Heart left ventricle (tissue), 16 donors: ENCODE data around the gene DDAH2. TPM values are rescaled to one million over a fixed set of nuclear protein-coding genes. Genes with fewer than 3 reads are reported as not detected.

Experiments
- ATAC-seq, 4 donors: fragments of 200-7000 bp; cut with Tn5 transposase; one replicate each; pipeline ENCODE4 v1.9.1; 2020 to 2022; ENCODE audit warnings: moderate library complexity in 4 of 4, mild to moderate bottlenecking in 3 of 4, moderate number of reproducible peaks in 1 of 4
- DNase-seq, 5 donors: peaks; one replicate each; pipeline ENCODE4 v3.0.0-alpha.2; 2020
- H3K27ac ChIP-seq, 12 donors: fragments of 200-600 bp; sonication (generic) in 4 of 12; one replicate each; pipeline versions ENCODE4 v1.5.0 to v1.8.0; 2016 to 2022; ENCODE audit warnings: mild to moderate bottlenecking in 2 of 12
- H3K27me3 ChIP-seq, 9 donors: fragments of 200-600 bp; sonication (generic) in 2 of 9; one replicate each; pipeline versions ENCODE4 v1.5.1 to v1.8.0; 2016 to 2022; ENCODE audit warnings: mild to moderate bottlenecking in 3 of 9
- H3K36me3 ChIP-seq, 9 donors: fragments of 200-600 bp; sonication (generic) in 2 of 9; one replicate each; pipeline versions ENCODE4 v1.5.0 to v1.8.0; 2018 to 2022; ENCODE audit warnings: mild to moderate bottlenecking in 2 of 9
- H3K4me1 ChIP-seq, 12 donors: fragments of 200-600 bp; sonication (generic) in 4 of 12; one replicate each; pipeline versions ENCODE4 v1.5.0 to v1.8.0; 2016 to 2022; ENCODE audit warnings: mild to moderate bottlenecking in 3 of 12
- H3K4me3 ChIP-seq, 12 donors: fragments of 200-600 bp; sonication (generic) in 4 of 12; one replicate each; pipeline versions ENCODE4 v1.5.0 to v1.8.0; 2017 to 2022; ENCODE audit warnings: mild to moderate bottlenecking in 9 of 12, moderate library complexity in 4 of 12
- H3K9me3 ChIP-seq, 12 donors: fragments of 200-600 bp; sonication (generic) in 4 of 12; one replicate each; pipeline versions ENCODE4 v1.5.0 to v1.8.0; 2016 to 2022; ENCODE audit warnings: mild to moderate bottlenecking in 1 of 12
- CTCF ChIP-seq, 12 donors: fragments of 200-600 bp; sonication (generic) in 4 of 12; IDR thresholded peaks; one replicate each; pipeline versions ENCODE4 v1.5.0 to v1.8.0; 2018 to 2022; ENCODE audit warnings: antibody characterized with exemption in 12 of 12, mild to moderate bottlenecking in 5 of 12
- POLR2A ChIP-seq, 2 donors: fragments of 450-650 bp; IDR thresholded peaks; one replicate each; pipeline ENCODE4 v1.6.1; 2017; ENCODE audit warnings: antibody characterized with exemption in 2 of 2, mild to moderate bottlenecking in 2 of 2, moderate library complexity in 2 of 2
- WGBS, 4 donors: extraction: QIAGEN DNeasy Blood & Tissue Kit in 2 of 4; methylation state at CpG; one replicate each; pipeline versions ENCODE4 v1.1.5 to v1.1.7; 2013 to 2018; 5-methylcytosine and 5-hydroxymethylcytosine counted together
- intact Hi-C, 10 donors: fragments of 100-400 bp; cut with DNase I; formaldehyde crosslinking; loops; one replicate each; pipeline versions ENCODE4 v1.11.1 to v1.14.2; 2022
- polyA plus RNA-seq, 2 donors: library from polyadenylated mRNA; stranded (reverse); fragments of 200-250 nt; gene quantifications; one replicate each; pipeline ENCODE4 v1.2.3, GENCODE V29; 2013
- total RNA-seq, 9 donors: library from RNA; depleted of rRNA in 2 of 9; stranded (reverse); fragments of >200 nt in 2 of 9; fragmentation: NEBNext Ultra II Directional in 3 of 9; extraction: Animal tissue kit (Norgen Biotek cat#: 25700) in 3 of 9; gene quantifications; one replicate each; pipeline versions ENCODE4 v1.1.0 to v1.2.4, GENCODE V29; 2016 to 2023
- donor health status: ischemic (EF 13 %, LVEDD 7.1; RV severe dilation, severe dysfunction).
- donor health status: healthy with polysubstance abuse.
- donor health status: DM: no; HTN: yes; CAD: no.
- donor health status: DM: no; HTN: no; CAD: no.
- donor health status: ischemic (EF 25% LVEDD 6.9; RV normal size, moderate dysfunction).
- donor health status: ischemic (EF 25% LVEDD 5.7; RV mildly dilated, moderate dysfunction).
- donor health status: healthy.
- donor health status: DM: yes; HTN: yes; CAD: no.
- donor health status: ischemic (EF 35%, LVEDD 5.7; RV mildly dilated, moderate dysfunction).
- donor health status: nonischemic (EF 11% LVEDD 7.7; RV severe dilation, severe dysfunction).
- donor health status: DM: yes; HTN: yes; CAD: no.
- donor health status: PGD.
- donor health status: ischemic (EF 29% LVEDD 5.4; RV normal size, mild dysfunction).
- donor health status: nonischemic (EF 23%, LVEDD 6.1; RV moderate dilation, normal function).

DDAH2 gene
- total and polyA plus RNA-seq, 11 donors = 42.3 to 80.5 (median 56.8) TPM

- no peak for ATAC-seq
- WGBS, 4 donors = 83 to 88% (median 87%) methylated on average over 3 of the region's 3 CpGs
- intact Hi-C loops = loop anchor here in 2 of 10 donors (2.0 to 5.0 kb wide), 2 partner anchors 28 to 34 kb away; partner anchors contain the start of gene VWA7 (in 1 of the 2)
Measured at GRCh38 chr6:31742894-31743293, 13.8 kb upstream of the DDAH2 start.

GRCh38 chr6:31741815-31742214 lies 12.7 kb upstream of the DDAH2 start:
- Histone ChIP-seq H3K4me3 (no peak overlapping the region), H3K9me3 (no peaks in the 10 kb centered on the region), H3K27me3 (no peaks in the 10 kb centered on the region), H3K4me1 (peaks cover 0 to 36% (median 31%) of the 10 kb centered on the region in 12 donors), H3K27ac (no peak overlapping the region), H3K36me3 (peaks cover 0 to 10% (median 0%) of the 10 kb centered on the region in 9 donors)
- ATAC-seq (no peak), DNase-seq (no peak)
- 84 to 88% (median 85%) methylated on average over 2 of the region's 2 CpGs for WGBS, 4 donors
- no peak for TF ChIP-seq POLR2A (IDR thresholded peaks at IDR 0.05)
- TF ChIP-seq CTCF (IDR thresholded peaks at IDR 0.05) = no peak
- intact Hi-C loops = loop anchor here in 2 of 10 donors (2.0 to 5.0 kb wide), 2 partner anchors 29 to 35 kb away; partner anchors contain the start of gene VWA7 (in 1 of the 2)

More at GRCh38 chr6:31742894-31743293, 13.8 kb upstream of the DDAH2 start:
- Histone ChIP-seq H3K27me3 (no peaks in the 10 kb centered on the region), H3K4me1 (peaks cover 0 to 25% (median 21%) of the 10 kb centered on the region in 12 donors), H3K27ac (no peak overlapping the region), H3K9me3 (no peaks in the 10 kb centered on the region), H3K4me3 (no peak overlapping the region), H3K36me3 (peaks cover 0 to 20% (median 0%) of the 10 kb centered on the region in 9 donors)
- TF ChIP-seq POLR2A (IDR thresholded peaks at IDR 0.05) (no peak), CTCF (IDR thresholded peaks at IDR 0.05) (no peak)
- no peak for DNase-seq

DNA sequence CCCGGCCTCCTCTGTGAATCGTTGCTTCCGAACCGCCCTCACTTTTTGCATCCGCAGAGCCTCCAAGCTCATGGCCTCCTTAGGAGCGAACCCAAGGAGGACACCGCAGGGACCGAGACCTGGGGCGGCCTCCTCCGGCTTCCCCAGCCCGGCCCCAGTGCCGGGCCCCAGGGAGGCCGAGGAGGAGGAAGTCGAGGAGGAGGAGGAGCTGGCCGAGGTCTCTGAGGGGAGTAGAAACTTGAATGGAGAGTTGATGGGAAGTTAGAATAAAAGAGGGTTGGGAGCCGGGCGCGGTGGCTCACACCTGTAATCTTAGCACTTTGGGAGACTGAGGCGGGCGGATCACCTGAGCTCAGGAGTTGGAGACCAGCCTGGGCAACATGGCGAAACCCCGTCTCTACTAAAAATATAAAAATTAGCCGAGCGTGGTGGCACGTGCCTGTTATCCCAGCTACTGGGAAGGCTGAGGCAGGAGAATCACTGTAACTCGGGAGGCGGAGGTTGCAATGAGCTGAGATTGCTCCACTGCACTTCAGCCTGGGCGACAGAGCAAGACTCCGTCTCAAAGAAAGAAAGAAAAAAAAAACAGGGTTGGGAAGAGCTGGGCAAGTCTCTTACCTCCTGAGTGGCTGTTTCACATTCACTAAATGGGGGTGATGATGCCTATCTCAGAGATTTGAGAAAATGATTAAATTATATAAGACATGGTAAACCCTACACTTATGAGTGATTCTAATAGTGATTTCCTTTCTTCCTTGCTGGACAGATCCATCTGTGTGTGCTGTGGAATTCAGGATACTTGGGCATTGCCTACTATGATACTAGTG lies 11.5 kb upstream of the DDAH2 start:
- intact Hi-C loops = loop anchor here in 1 of 10 donors (5.0 kb wide), 1 partner anchor 37 kb away; the partner anchor contains the start of gene VWA7
- H3K4me3 ChIP-seq = peak overlapping the region; percentile 40 to 88 (median 74)
- DNase-seq = peak in 3 of 5 donors; percentile 40 to 42 (median 41)
- H3K4me1 ChIP-seq = peaks cover 0 to 39% (median 34%) of the 10 kb centered on the region in 12 donors
- H3K27me3 ChIP-seq = no peaks in the 10 kb centered on the region
- H3K36me3 ChIP-seq = peaks cover 0 to 6% (median 0%) of the 10 kb centered on the region in 9 donors
- no peaks in the 10 kb centered on the region for H3K9me3 ChIP-seq
- peak in 2 of 4 donors; percentile 3 for ATAC-seq
- H3K27ac ChIP-seq = peak overlapping the region in 10 of 12 donors; percentile 16 to 88 (median 62)
- 16 to 39% (median 21%) methylated on average over 21 to 29 of the region's 29 CpGs for WGBS, 4 donors
- no peak for TF ChIP-seq POLR2A (IDR thresholded peaks at IDR 0.05)
- no peak for TF ChIP-seq CTCF (IDR thresholded peaks at IDR 0.05)
